GM12872 (cell line): ENCODE results near the gene SEC14L3.

Experiments used
- TF ChIP-seq, protein P1 (sequence below): IDR thresholded peaks from 3 replicates; pipeline ENCODE4 v1.5.1; 2011; ENCODE audit warnings: low read depth, mild to moderate bottlenecking, low read length, moderate library complexity; ENCODE audit not compliant: insufficient read depth

SEC14L3 gene

DNA sequence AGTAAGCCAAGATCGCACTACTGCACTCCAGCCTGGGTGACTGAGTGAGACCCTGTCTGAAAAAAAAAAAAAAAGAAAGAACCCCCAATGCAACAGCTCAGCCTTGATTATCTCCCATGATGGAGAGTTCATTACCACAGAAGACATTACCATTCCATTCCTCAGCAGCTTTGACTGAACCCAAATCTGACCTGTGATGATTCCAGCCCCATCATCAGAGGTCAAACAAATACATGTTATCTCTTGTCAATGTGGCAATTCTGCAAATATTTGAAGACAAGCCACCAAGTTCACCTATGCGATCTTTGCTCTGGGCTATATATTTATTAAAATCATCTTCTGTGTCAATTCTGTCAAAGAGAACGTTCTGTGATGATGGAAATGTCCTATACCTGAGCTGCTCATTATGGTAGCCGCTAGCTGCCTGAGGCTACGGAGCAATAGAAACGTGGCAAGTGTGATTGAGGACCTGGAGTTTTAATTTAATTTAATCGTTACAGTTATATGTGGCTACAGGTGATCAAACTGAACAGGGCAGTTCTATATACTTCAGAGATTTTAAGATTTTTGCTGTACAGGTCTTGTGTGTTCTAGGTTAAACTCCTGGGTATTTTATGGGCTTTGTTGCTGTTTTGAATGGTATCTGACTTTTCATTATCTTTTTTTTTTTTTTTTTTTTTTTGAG is 25.8 kb upstream of the SEC14L3 start:
- TF ChIP-seq, protein P1, sequence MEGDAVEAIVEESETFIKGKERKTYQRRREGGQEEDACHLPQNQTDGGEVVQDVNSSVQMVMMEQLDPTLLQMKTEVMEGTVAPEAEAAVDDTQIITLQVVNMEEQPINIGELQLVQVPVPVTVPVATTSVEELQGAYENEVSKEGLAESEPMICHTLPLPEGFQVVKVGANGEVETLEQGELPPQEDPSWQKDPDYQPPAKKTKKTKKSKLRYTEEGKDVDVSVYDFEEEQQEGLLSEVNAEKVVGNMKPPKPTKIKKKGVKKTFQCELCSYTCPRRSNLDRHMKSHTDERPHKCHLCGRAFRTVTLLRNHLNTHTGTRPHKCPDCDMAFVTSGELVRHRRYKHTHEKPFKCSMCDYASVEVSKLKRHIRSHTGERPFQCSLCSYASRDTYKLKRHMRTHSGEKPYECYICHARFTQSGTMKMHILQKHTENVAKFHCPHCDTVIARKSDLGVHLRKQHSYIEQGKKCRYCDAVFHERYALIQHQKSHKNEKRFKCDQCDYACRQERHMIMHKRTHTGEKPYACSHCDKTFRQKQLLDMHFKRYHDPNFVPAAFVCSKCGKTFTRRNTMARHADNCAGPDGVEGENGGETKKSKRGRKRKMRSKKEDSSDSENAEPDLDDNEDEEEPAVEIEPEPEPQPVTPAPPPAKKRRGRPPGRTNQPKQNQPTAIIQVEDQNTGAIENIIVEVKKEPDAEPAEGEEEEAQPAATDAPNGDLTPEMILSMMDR, result no peak

DNA sequence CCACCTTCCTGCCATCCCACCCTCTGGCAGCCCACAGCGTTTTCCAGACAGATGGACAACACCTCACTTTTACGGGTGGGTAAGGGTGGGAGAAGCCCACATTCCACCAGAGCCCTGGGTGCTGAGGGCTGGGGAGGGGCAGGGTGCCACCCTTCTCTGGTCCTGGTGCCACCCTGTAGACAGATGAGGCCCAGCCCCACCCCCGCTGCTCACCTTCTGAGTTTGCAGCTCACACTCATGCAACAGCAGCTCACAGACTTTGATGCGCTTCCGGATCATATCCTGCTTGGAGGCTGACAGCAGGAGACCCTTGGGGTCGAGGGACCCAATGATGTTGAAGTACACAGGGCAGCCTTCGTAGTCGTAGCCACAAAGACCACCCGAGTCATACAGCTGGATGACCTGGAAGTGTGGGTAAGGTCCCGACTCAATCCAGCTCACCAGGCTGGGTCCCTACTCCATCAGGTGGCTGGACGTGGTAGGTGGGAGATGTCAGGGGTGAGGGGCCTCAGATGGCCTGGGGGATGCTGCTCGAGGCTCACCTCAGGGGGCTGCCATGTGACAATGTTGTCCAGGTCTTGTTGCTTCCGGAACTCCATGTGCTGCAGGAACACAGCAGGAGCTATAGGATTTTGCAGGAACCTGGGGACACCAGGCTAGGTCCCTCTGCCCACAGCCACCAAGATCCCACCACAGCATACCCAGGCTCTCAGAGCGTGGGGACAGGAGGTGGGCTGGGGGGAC is 23.4 kb upstream of the SEC14L3 start:
- TF ChIP-seq, protein P1, result no peak

DNA sequence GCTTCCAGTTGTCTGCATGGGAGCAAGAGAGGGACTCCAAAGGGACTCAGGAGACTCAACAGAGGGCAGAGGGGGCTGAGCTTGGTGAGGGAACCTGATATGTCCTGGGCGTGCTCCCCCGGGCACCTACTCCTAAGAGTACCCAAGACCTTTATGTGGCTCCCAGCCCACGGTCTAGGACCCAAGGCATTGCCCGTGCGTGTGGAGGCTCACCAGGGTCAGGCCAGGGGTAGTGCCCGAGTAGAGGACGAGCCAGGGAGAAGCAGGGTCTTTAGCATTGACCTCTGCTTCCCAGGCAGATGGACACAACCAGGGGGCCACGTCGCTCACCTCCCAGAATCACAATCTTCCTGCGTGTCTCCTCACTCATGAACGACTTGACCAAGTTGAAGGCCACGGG is 20.3 kb upstream of the SEC14L3 start:
- TF ChIP-seq, protein P1, result no peak

DNA sequence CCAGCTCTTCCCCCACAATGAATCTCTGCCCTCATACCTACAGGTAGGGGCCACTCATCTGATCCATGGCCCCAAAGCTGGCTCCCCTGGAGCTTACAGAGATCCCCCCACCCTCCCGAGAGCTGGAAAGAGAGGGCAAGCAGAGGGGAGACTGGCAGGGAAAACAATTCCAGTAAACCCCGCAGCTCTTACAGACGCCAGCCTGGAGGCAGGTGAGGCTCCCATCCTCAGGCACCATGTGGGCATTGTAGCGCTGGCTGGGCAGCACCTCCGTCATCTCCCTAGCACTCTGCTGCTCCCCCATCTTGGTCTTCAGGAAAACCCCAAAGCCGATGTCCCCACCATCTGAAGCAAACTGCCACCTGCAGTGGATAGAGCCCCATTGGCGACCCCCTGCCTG is 19.6 kb upstream of the SEC14L3 start:
- TF ChIP-seq, protein P1, result no peak

DNA sequence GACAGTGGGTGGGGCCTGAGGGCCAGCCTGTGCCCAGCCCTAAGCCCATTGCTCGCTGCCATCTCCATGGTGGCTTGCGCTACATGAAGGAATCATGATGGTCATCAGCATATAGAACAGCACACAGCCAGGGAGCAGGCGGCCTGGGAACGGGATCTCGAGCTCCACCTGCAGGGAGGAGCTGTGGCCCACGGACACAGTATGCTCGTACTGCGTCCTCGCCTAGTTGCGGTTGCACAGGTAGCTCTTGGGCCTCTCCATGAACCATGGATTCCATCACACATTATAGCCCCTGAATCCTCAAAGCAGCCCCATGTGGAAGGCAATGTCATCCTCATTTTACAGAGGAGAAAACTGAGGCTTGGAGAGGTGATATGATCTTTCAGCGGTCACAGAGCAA is 18.6 kb upstream of the SEC14L3 start:
- TF ChIP-seq, protein P1, result peak; percentile 21; the same call in 1 of the 3 replicates

DNA sequence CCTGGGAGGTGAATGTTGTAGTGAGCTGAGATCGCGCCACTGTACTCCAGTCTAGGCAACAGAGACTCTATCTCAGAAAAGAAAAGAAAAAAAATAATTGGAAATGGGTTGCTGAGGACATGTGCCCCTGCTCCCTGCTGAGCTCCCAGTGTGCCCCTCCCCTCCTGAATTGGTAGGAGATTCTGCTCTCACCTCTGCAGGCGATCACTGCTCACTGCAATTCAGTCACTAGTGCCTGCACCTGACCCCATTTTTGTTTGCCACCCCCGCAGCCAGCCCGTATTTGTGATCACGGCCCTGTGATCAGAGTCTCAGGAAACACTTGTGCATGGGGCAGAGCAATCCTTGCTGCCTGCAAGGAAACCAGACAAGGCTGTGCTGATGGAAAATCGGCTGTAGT is 16.3 kb upstream of the SEC14L3 start:
- TF ChIP-seq, protein P1, result no peak

DNA sequence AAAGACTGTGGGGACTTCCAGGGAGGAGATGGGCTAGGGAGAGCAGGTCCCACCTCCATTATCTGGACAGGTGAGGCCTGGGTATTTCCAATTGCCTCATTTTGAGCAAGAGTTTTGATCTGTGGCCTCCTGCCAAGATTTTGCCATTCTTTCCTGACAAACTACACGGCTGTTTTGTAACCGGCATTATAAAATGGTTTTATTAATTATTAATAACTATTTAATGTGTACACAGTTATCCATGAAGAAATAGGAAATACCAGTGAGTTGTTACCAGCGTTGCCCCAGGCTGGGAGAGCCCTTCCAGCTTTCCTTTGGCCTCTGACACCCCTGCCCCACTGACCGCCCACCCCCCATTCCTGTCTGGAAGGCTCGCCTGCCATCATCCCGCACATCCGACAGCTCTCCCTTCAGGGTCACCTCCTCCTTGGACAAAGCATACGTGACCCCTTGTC is 14.9 kb upstream of the SEC14L3 start:
- TF ChIP-seq, protein P1, result no peak
